ENCODE data around the gene COL8A1. TPM values are rescaled to one million over a fixed set of nuclear protein-coding genes. Genes with fewer than 3 reads are reported as not detected.

Gene COL8A1
- total RNA-seq, 1 experiment from 2014 or later, result 0.87 TPM

DNA sequence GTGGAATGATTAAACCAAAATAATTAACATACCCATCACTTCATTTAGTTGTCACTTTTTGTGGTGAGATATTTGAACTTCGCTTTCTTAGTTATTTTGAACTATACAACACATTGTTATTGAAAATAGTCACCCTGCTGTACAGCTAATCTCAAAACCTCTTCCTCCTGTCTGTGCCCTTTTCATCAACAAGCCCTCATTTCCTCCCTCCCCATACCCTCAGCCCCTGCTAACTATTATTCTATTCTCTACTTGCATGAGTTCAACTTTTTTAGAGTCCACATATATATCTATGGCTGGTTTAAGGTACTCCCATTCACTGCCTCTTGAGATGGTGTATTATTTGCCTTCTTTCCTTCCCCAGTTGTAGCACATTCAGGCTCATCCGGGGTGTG, 32.2 kb downstream of the COL8A1 start (continued):
- TF ChIP-seq RELA (CRISPR knock-in tag; IDR thresholded peaks at IDR 0.05; ENCODE audit: borderline replicate concordance), result no peak
- no peak for TF ChIP-seq TEAD4 (CRISPR knock-in tag; IDR thresholded peaks at IDR 0.05)
- TF ChIP-seq, protein P1, sequence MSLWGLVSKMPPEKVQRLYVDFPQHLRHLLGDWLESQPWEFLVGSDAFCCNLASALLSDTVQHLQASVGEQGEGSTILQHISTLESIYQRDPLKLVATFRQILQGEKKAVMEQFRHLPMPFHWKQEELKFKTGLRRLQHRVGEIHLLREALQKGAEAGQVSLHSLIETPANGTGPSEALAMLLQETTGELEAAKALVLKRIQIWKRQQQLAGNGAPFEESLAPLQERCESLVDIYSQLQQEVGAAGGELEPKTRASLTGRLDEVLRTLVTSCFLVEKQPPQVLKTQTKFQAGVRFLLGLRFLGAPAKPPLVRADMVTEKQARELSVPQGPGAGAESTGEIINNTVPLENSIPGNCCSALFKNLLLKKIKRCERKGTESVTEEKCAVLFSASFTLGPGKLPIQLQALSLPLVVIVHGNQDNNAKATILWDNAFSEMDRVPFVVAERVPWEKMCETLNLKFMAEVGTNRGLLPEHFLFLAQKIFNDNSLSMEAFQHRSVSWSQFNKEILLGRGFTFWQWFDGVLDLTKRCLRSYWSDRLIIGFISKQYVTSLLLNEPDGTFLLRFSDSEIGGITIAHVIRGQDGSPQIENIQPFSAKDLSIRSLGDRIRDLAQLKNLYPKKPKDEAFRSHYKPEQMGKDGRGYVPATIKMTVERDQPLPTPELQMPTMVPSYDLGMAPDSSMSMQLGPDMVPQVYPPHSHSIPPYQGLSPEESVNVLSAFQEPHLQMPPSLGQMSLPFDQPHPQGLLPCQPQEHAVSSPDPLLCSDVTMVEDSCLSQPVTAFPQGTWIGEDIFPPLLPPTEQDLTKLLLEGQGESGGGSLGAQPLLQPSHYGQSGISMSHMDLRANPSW (CRISPR knock-in tag; conservative IDR thresholded peaks at IDR 0.05; ENCODE audit: low read depth), result no peak
- TF ChIP-seq TCF7 (CRISPR knock-in tag; IDR thresholded peaks at IDR 0.05; ENCODE audit: low read depth), result no peak

DNA sequence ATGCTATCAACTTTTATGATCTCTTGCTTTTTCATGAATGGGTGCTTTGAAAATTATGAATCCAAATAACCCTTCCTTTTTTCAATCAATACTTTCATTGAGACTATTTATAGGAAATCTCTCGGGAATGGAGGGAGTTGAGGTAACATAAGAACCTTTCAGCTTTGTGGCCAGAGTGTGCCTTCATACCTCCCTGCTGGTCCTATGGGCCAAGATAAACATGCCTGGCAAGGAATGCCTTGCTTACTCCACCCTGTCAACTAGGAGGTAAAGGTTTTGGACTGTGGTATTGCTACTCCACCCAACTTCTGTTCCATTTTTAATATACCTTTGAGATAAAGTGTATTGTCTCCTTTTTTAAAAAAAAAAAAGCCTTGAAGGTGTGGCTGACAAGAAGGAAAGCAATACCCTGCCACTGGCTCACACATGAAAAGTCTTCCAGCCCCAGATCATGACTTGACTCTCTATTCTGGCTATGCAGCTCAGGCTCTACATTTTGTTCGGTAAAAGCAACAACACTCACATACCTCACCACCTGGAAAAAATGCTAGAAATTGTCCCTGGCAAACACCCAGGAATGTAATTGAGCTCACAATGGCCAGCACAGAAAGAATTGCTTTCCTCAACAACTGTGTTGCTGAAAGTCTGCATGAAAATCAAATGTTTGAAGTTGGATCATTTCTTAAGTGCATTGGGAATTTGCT, 35.8 kb downstream of the COL8A1 start:
- TF ChIP-seq ZNF416 (CRISPR knock-in tag; IDR thresholded peaks at IDR 0.05), result no peak
- no peak for TF ChIP-seq CREB1 (CRISPR knock-in tag; IDR thresholded peaks at IDR 0.05)
- no peak for TF ChIP-seq ZBTB21 (CRISPR knock-in tag; IDR thresholded peaks at IDR 0.05; ENCODE audit: borderline replicate concordance)
- TF ChIP-seq, protein P2, sequence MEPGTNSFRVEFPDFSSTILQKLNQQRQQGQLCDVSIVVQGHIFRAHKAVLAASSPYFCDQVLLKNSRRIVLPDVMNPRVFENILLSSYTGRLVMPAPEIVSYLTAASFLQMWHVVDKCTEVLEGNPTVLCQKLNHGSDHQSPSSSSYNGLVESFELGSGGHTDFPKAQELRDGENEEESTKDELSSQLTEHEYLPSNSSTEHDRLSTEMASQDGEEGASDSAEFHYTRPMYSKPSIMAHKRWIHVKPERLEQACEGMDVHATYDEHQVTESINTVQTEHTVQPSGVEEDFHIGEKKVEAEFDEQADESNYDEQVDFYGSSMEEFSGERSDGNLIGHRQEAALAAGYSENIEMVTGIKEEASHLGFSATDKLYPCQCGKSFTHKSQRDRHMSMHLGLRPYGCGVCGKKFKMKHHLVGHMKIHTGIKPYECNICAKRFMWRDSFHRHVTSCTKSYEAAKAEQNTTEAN (CRISPR knock-in tag; IDR thresholded peaks at IDR 0.05), result no peak
- TF ChIP-seq MLX (CRISPR knock-in tag; IDR thresholded peaks at IDR 0.05), result no peak
- H3K27ac Mint-ChIP-seq, result no peak overlapping the region
- H3K36me3 Mint-ChIP-seq, result no peaks in the 10 kb centered on the region
- ChIA-PET POLR2A (no interaction called here), CTCF (no interaction called here)
- ATAC-seq, result no peak
- H3K27me3 Mint-ChIP-seq (ENCODE audit: low read depth), result no peaks in the 10 kb centered on the region
- no peak overlapping the region for H3K4me3 Mint-ChIP-seq
- no peaks in the 10 kb centered on the region for H3K9me3 Mint-ChIP-seq
- no peak for DNase-seq (ENCODE audit: low spot score)
- H3K4me1 Mint-ChIP-seq, result no peaks in the 10 kb centered on the region; the same call in 1 of the 2 replicates

DNA sequence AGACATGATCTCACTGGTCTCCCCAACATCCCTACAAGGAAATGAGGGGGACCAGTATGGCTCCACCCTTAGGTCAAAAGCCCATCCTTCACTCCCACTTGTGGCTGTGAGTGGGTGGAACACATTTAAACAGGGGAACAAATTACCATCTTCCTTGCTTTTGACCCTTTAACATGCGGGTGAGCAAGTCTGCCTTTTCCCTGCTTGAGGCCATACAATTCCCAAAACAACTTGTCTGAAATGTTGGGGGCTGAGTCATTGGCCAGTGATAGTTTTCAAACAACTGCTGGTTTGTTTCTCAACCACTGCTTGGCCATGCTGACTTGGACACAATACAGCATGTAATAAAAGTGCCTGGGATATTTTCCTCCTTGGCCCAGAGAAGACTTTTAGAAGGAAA, 39.6 kb downstream of the COL8A1 start:
- H3K36me3 Mint-ChIP-seq, result no peaks in the 10 kb centered on the region
- H3K27me3 Mint-ChIP-seq (ENCODE audit: low read depth), result no peaks in the 10 kb centered on the region
- ChIA-PET CTCF (no interaction called here), POLR2A (no interaction called here)
- DNase-seq (ENCODE audit: low spot score) (no peak), ATAC-seq (no peak)
- H3K4me1 Mint-ChIP-seq, result no peaks in the 10 kb centered on the region
- no peaks in the 10 kb centered on the region; the same call in 1 of the 2 replicates for H3K9me3 Mint-ChIP-seq
- H3K27ac Mint-ChIP-seq, result no peak overlapping the region
- no peak overlapping the region for H3K4me3 Mint-ChIP-seq
- TF ChIP-seq ZNF532 (CRISPR knock-in tag; IDR thresholded peaks at IDR 0.05; ENCODE audit: borderline replicate concordance) (no peak), JUN (CRISPR knock-in tag; IDR thresholded peaks at IDR 0.05) (no peak), HMGA2 (CRISPR knock-in tag; IDR thresholded peaks at IDR 0.05) (no peak), TCF7 (CRISPR knock-in tag; IDR thresholded peaks at IDR 0.05; ENCODE audit: low read depth) (no peak), TEAD4 (CRISPR knock-in tag; IDR thresholded peaks at IDR 0.05) (no peak), NFYB (CRISPR knock-in tag; conservative IDR thresholded peaks at IDR 0.05; ENCODE audit: low read depth) (no peak), NR1H2 (CRISPR knock-in tag; IDR thresholded peaks at IDR 0.05) (no peak), ZBTB21 (CRISPR knock-in tag; IDR thresholded peaks at IDR 0.05; ENCODE audit: borderline replicate concordance) (no peak)
- TF ChIP-seq, protein P3, sequence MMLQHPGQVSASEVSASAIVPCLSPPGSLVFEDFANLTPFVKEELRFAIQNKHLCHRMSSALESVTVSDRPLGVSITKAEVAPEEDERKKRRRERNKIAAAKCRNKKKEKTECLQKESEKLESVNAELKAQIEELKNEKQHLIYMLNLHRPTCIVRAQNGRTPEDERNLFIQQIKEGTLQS (CRISPR knock-in tag; conservative IDR thresholded peaks at IDR 0.05), result no peak
- TF ChIP-seq, protein P4, sequence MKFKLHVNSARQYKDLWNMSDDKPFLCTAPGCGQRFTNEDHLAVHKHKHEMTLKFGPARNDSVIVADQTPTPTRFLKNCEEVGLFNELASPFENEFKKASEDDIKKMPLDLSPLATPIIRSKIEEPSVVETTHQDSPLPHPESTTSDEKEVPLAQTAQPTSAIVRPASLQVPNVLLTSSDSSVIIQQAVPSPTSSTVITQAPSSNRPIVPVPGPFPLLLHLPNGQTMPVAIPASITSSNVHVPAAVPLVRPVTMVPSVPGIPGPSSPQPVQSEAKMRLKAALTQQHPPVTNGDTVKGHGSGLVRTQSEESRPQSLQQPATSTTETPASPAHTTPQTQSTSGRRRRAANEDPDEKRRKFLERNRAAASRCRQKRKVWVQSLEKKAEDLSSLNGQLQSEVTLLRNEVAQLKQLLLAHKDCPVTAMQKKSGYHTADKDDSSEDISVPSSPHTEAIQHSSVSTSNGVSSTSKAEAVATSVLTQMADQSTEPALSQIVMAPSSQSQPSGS (CRISPR knock-in tag; IDR thresholded peaks at IDR 0.05; ENCODE audit: borderline replicate concordance, low read depth), result no peak
- TF ChIP-seq, protein P5, sequence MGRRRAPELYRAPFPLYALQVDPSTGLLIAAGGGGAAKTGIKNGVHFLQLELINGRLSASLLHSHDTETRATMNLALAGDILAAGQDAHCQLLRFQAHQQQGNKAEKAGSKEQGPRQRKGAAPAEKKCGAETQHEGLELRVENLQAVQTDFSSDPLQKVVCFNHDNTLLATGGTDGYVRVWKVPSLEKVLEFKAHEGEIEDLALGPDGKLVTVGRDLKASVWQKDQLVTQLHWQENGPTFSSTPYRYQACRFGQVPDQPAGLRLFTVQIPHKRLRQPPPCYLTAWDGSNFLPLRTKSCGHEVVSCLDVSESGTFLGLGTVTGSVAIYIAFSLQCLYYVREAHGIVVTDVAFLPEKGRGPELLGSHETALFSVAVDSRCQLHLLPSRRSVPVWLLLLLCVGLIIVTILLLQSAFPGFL (CRISPR knock-in tag; IDR thresholded peaks at IDR 0.05; ENCODE audit: borderline replicate concordance), result no peak
- TF ChIP-seq, protein P6, sequence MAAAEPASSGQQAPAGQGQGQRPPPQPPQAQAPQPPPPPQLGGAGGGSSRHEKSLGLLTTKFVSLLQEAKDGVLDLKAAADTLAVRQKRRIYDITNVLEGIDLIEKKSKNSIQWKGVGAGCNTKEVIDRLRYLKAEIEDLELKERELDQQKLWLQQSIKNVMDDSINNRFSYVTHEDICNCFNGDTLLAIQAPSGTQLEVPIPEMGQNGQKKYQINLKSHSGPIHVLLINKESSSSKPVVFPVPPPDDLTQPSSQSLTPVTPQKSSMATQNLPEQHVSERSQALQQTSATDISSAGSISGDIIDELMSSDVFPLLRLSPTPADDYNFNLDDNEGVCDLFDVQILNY (CRISPR knock-in tag; IDR thresholded peaks at IDR 0.05), result no peak

All from WTC11 (cell line).